ENCODE measurements around the gene STAT4.
A peak's percentile ranks its signal among the peaks of the same experiment; 100 is the strongest.

The STAT4 gene

DNA sequence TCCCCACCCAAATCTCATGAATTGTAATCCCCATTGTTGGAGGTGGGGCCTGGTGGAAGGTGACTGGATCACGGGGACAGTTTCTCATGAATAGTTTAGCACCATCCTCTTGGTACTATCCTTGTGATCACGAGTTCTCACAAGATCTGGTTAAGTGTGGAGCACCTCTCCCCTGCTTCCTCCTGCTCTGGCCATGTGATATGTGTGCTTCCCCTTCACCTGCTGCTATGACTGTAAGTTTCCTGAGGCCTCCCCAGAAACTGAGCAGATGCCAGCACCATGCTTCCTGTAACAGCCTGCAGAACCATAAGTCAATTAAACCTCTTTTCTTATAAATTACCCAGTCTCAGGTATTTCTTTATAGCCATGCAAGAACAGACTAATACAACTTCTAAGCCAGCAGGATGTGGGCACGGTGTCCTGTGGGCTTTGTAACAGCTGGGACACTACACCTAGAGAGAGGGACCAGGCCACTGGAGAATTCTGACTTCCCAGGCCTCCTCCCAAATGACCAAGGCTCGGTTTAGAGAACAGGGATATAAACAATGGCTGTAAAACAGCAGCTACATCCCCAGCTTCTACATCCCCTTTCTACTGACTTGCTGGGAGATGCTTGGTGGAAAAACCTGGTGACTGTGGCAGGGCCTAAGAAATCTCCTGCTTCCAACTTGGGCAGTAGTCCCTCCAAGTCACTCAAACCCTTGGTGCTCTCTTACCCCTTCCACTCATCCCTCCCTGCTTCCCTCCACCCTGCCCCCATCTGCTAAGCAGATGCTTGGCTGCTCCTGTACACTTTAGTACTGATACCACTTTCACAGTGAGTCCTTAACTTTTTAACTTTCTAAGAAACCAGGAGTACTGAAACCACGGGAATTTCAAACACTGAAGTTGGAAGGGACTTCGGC is 147.1 kb downstream of the STAT4 start:
- no peak for DNase-seq (ENCODE audit: low spot score)
- TF ChIP-seq, protein P1, sequence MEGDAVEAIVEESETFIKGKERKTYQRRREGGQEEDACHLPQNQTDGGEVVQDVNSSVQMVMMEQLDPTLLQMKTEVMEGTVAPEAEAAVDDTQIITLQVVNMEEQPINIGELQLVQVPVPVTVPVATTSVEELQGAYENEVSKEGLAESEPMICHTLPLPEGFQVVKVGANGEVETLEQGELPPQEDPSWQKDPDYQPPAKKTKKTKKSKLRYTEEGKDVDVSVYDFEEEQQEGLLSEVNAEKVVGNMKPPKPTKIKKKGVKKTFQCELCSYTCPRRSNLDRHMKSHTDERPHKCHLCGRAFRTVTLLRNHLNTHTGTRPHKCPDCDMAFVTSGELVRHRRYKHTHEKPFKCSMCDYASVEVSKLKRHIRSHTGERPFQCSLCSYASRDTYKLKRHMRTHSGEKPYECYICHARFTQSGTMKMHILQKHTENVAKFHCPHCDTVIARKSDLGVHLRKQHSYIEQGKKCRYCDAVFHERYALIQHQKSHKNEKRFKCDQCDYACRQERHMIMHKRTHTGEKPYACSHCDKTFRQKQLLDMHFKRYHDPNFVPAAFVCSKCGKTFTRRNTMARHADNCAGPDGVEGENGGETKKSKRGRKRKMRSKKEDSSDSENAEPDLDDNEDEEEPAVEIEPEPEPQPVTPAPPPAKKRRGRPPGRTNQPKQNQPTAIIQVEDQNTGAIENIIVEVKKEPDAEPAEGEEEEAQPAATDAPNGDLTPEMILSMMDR (conservative IDR thresholded peaks at IDR 0.05; ENCODE audit: low read depth): no peak
- CTCF ChIA-PET: no interaction called here
- H3K27ac ChIP-seq: no peak overlapping the region
- POLR2A ChIA-PET (ENCODE audit: low non-redundant PET): no interaction called here

DNA sequence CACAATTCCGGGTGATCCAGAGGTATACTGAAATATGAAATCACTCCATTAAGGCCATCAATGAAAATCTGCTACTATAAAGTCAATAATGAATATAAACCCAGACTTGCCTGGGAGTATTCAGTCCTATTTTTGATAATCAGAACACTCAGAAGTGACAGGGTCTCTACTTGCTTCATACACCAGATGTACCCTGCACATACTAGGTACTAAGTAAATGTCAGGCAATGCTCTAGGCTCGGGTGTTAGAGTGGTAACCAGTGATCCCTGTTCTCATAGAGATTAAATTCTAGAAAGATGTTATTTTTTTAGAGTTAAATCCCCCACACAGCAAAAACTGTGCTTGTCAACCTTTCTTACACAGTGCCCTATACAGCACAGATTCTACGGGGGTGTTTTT is 149.2 kb downstream of the STAT4 start:
- TF ChIP-seq, protein P1 (conservative IDR thresholded peaks at IDR 0.05; ENCODE audit: low read depth): no peak
- DNase-seq (ENCODE audit: low spot score): no peak
- ChIA-PET POLR2A (ENCODE audit: low non-redundant PET) (no interaction called here), CTCF (no interaction called here)
- no peak overlapping the region for H3K27ac ChIP-seq

DNA sequence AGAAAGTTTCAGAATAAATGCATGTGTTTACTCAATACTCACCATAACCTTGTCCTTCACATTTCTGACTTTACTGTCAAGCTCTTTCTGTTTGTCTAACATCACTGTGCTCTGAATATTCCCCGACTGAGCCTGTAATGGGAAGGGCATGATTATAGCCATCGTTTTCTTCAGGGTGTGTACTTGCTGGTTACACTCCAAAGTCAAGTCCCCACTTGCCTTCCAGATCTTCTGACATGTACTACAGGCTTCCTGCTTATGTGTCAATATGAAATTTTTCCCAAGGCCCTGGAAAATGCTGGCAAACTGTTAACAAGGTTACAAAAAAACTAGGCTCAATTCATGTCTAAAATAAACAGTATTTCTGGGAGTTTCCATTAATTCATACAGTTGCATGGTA is 149.8 kb downstream of the STAT4 start:
- CTCF ChIA-PET: interaction anchor here (0.5 kb wide), 1 partner anchor 128 kb away, joined by 3 read pairs; no protein-coding TSS in a partner anchor
- DNase-seq (ENCODE audit: low spot score): peak; percentile 61
- TF ChIP-seq, protein P1 (conservative IDR thresholded peaks at IDR 0.05; ENCODE audit: low read depth): no peak
- H3K27ac ChIP-seq: no peak overlapping the region
- POLR2A ChIA-PET (ENCODE audit: low non-redundant PET): no interaction called here

DNA sequence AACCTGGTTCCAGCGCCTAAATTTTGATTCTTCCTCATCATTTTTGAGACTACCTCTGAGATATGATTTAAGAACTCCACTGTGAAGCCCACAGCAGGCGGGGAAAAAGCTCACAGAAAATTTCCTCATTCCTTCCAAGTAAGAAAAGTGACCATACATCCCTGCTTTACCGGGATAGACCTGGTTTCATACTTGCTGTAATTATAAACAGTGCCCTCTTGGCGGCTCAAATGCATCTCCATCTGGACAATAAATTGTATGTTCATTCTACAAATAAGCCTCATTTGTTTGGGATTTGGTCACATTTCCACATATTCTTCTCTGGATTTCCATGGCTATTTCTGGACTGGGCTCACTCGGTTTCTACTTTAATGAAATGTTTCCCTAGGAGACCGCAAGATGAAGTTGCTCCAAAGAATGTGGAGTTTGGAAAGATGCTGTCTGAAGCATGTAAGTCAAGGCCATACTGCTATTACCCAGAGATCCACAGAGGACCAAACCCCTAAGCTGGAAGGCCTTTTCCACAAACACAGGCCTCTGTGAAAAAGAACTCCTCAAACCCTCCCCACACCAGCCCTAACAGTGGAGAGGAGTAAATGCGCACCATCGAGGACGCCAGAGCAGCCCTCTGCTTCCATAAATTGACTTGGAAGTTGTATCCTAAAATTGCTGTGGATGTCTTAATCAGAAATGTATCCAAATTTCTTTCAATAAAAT is 150.7 kb downstream of the STAT4 start:
- TF ChIP-seq, protein P1 (conservative IDR thresholded peaks at IDR 0.05; ENCODE audit: low read depth): no peak
- ChIA-PET POLR2A (ENCODE audit: low non-redundant PET) (no interaction called here), CTCF (interaction anchor here (0.6 kb wide), 1 partner anchor 324 kb away, joined by 3 read pairs; no protein-coding TSS in a partner anchor)
- DNase-seq (ENCODE audit: low spot score): no peak
- H3K27ac ChIP-seq: no peak overlapping the region

DNA sequence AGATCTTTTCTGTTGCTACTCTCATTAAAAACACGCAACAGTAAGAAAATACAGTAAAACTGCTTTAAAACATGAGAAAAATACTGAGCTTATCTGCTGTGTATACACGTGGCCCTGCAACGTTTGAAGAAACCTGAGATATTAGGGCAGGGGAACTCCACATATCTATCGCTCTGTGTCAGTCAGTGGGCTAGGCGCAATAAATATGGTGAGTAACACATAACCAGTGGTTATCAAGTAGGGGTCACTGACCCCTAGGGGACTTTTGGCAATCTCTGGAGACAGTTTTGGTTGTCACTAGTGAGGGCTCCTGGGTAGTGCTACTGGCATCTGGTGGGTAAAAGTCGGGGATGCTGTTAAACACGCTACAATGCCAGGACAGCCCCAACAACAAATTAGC is 151.7 kb downstream of the STAT4 start:
- ChIA-PET POLR2A (ENCODE audit: low non-redundant PET) (no interaction called here), CTCF (interaction anchor here (0.6 to 0.8 kb wide), 2 partner anchors 31 to 1269 kb away, joined by 3 to 9 read pairs; no protein-coding TSS in a partner anchor)
- DNase-seq (ENCODE audit: low spot score): no peak
- H3K27ac ChIP-seq: no peak overlapping the region
- TF ChIP-seq, protein P1 (conservative IDR thresholded peaks at IDR 0.05; ENCODE audit: low read depth): no peak

DNA sequence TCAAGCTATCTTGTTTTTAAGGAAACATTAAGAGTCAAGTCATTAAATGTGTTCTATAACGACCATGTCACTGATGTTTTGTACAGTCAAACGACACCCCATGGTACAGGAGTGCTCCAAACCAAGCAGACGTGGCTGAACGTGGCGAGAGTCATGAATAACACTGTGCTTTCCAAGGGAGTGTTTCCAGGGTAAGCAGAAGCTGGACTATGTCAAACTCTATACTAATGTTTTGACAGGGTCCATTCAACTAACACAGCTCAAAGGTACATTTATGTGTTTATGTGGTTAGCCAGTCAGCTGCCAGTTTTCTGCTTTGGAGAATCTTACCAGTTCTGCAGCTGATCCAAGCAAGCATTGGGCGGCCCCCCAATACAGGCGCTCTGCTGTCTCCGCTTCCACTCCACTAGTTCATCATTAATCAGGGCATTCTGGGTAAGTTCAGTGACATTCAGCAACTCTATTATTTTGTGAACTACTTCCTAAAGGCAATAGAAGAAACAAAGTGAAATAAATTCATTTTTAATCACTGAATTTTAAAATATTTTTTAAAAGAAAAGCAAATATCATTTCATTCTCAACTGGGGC is 153.2 kb downstream of the STAT4 start:
- DNase-seq (ENCODE audit: low spot score): no peak
- ChIA-PET POLR2A (ENCODE audit: low non-redundant PET) (no interaction called here), CTCF (no interaction called here)
- H3K27ac ChIP-seq: no peak overlapping the region
- TF ChIP-seq, protein P1 (conservative IDR thresholded peaks at IDR 0.05; ENCODE audit: low read depth): no peak
